Suprapubic skin (tissue), 4 donors: ENCODE results near the gene ARSB. TPM values are rescaled to one million over a fixed set of nuclear protein-coding genes. Genes with fewer than 3 reads are reported as not detected.

Experiments used
- DNase-seq, 2 donors: peaks; one replicate each; pipeline ENCODE4 v3.0.0-alpha.2; 2019; ENCODE audit warnings: low spot score in 2 of 2
- H3K27ac ChIP-seq: fragments of 200-600 bp; sonication (generic); one replicate; pipeline ENCODE4 v1.5.1; 2019
- H3K27me3 ChIP-seq: fragments of 200-600 bp; sonication (generic); one replicate; pipeline ENCODE4 v1.5.1; 2019
- H3K36me3 ChIP-seq: fragments of 200-600 bp; sonication (generic); one replicate; pipeline ENCODE4 v1.5.1; 2019
- H3K4me1 ChIP-seq: fragments of 200-600 bp; sonication (generic); one replicate; pipeline ENCODE4 v1.5.1; 2019
- H3K4me3 ChIP-seq: fragments of 200-600 bp; sonication (generic); one replicate; pipeline ENCODE4 v1.5.1; 2019; ENCODE audit warnings: mild to moderate bottlenecking
- H3K9me3 ChIP-seq: fragments of 200-600 bp; sonication (generic); one replicate; pipeline ENCODE4 v1.5.1; 2019
- CTCF ChIP-seq, 2 donors: fragments of 200-600 bp in 1 of 2; fragments of 450-650 bp in 1 of 2; sonication (generic) in 1 of 2; IDR thresholded peaks; one replicate each; pipeline ENCODE4 v1.5.1; 2016 to 2019; ENCODE audit warnings: antibody characterized with exemption in 2 of 2, mild to moderate bottlenecking in 1 of 2, moderate library complexity in 1 of 2
- EP300 ChIP-seq: sonication (generic); formaldehyde crosslinking; IDR thresholded peaks from one replicate; pipeline ENCODE4 v1.6.1; 2017; ENCODE audit warnings: antibody characterized with exemption
- POLR2A ChIP-seq, 2 donors: fragments of 450-650 bp; IDR thresholded peaks; one replicate each; pipeline ENCODE4 v1.6.1; 2017; ENCODE audit warnings: antibody characterized with exemption in 2 of 2, mild to moderate bottlenecking in 2 of 2, moderate library complexity in 2 of 2
- POLR2AphosphoS5 ChIP-seq, 3 donors: sonication (generic); formaldehyde crosslinking; IDR thresholded peaks; one replicate each; pipeline ENCODE4 v1.6.1; 2017; ENCODE audit warnings: antibody characterized with exemption in 3 of 3
- WGBS: methylation state at CpG from one replicate; pipeline ENCODE4 v1.1.5; 2018; 5-methylcytosine and 5-hydroxymethylcytosine counted together
- total RNA-seq, 4 donors: library from RNA; depleted of rRNA; stranded (reverse); fragments of >200 nt; gene quantifications; one replicate each; pipeline ENCODE4 v1.1.0, GENCODE V29; 2016

The ARSB gene
- total RNA-seq, 4 donors from 2014 or later, result 3.1 to 5.1 (median 3.4) TPM

- 88% methylated on average over 6 of the region's 6 CpGs for WGBS
Measured at GRCh38 chr5:78925129-78925876, 59.8 kb downstream of the ARSB start.

GRCh38 chr5:78923622-78923970 lies 61.5 kb downstream of the ARSB start:
- no peaks in the 10 kb centered on the region for H3K27me3 ChIP-seq
- TF ChIP-seq EP300 (no peak), POLR2A (IDR thresholded peaks at IDR 0.05) (no peak), POLR2AphosphoS5 (IDR thresholded peaks at IDR 0.05) (no peak), CTCF (IDR thresholded peaks at IDR 0.05) (no peak)
- H3K36me3 ChIP-seq, result no peaks in the 10 kb centered on the region
- no peak for DNase-seq
- no peak overlapping the region for H3K4me3 ChIP-seq
- no peaks in the 10 kb centered on the region for H3K4me1 ChIP-seq
- 100% methylated on average over 1 of the region's 1 CpG for WGBS
- no peak overlapping the region for H3K27ac ChIP-seq
- H3K9me3 ChIP-seq, result no peaks in the 10 kb centered on the region

More at GRCh38 chr5:78925129-78925876, 59.8 kb downstream of the ARSB start:
- Histone ChIP-seq H3K9me3 (no peaks in the 10 kb centered on the region), H3K36me3 (no peaks in the 10 kb centered on the region), H3K27ac (no peak overlapping the region), H3K4me3 (no peak overlapping the region), H3K4me1 (no peaks in the 10 kb centered on the region), H3K27me3 (no peaks in the 10 kb centered on the region)
- DNase-seq, result no peak
- TF ChIP-seq POLR2A (IDR thresholded peaks at IDR 0.05) (no peak), CTCF (IDR thresholded peaks at IDR 0.05) (no peak), POLR2AphosphoS5 (IDR thresholded peaks at IDR 0.05) (no peak), EP300 (no peak)

GRCh38 chr5:78922879-78923621 lies 62.1 kb downstream of the ARSB start:
- H3K27me3 ChIP-seq, result no peaks in the 10 kb centered on the region
- no peaks in the 10 kb centered on the region for H3K4me1 ChIP-seq
- no peaks in the 10 kb centered on the region for H3K9me3 ChIP-seq
- no peak overlapping the region for H3K27ac ChIP-seq
- 85% methylated on average over 8 of the region's 8 CpGs for WGBS
- TF ChIP-seq EP300 (no peak), CTCF (IDR thresholded peaks at IDR 0.05) (no peak), POLR2A (IDR thresholded peaks at IDR 0.05) (no peak), POLR2AphosphoS5 (IDR thresholded peaks at IDR 0.05) (no peak)
- DNase-seq, result no peak
- no peak overlapping the region for H3K4me3 ChIP-seq
- H3K36me3 ChIP-seq, result no peaks in the 10 kb centered on the region

- H3K4me3 ChIP-seq, result no peak overlapping the region
- H3K27me3 ChIP-seq, result no peaks in the 10 kb centered on the region
- no peaks in the 10 kb centered on the region for H3K36me3 ChIP-seq
- no peaks in the 10 kb centered on the region for H3K4me1 ChIP-seq
- H3K27ac ChIP-seq, result no peak overlapping the region
- DNase-seq, result no peak
- whole genome bisulfite sequencing, result 83% methylated on average over 2 of the region's 2 CpGs
- no peaks in the 10 kb centered on the region for H3K9me3 ChIP-seq
- TF ChIP-seq POLR2A (IDR thresholded peaks at IDR 0.05) (no peak), CTCF (IDR thresholded peaks at IDR 0.05) (no peak), EP300 (no peak), POLR2AphosphoS5 (IDR thresholded peaks at IDR 0.05) (no peak)
Measured at GRCh38 chr5:78920604-78921003, 64.5 kb downstream of the ARSB start.

GRCh38 chr5:78919796-78920195 lies 65.3 kb downstream of the ARSB start:
- Histone ChIP-seq H3K36me3 (no peaks in the 10 kb centered on the region), H3K27me3 (no peaks in the 10 kb centered on the region), H3K4me3 (no peak overlapping the region), H3K9me3 (no peaks in the 10 kb centered on the region), H3K4me1 (no peaks in the 10 kb centered on the region), H3K27ac (no peak overlapping the region)
- DNase-seq, result no peak
- TF ChIP-seq POLR2A (IDR thresholded peaks at IDR 0.05) (no peak), EP300 (no peak), CTCF (IDR thresholded peaks at IDR 0.05) (no peak), POLR2AphosphoS5 (IDR thresholded peaks at IDR 0.05) (no peak)
- WGBS, result 100% methylated on average over 1 of the region's 1 CpG
